ENCODE measurements around the gene GC. TPM values are rescaled to one million over a fixed set of nuclear protein-coding genes. Genes with fewer than 3 reads are reported as not detected.

Gene GC
- total and polyA plus RNA-seq, 9 of the 15 experiments (the other 6 are each of a cell fraction or from before 2014, with no cell fraction given): 0.44 TPM; not detected in 8

GRCh38 chr4:71833232-71833900 lies 49.5 kb upstream of the GC start (continued):
- TF ChIP-seq CHAMP1 (IDR thresholded peaks at IDR 0.05) (0 out of 2 replicates have a peak, but pooled peaks have one; percentile 7), NBN (IDR thresholded peaks at IDR 0.05; ENCODE audit: low read depth) (no peak), POLR3A (IDR thresholded peaks at IDR 0.05; ENCODE audit: borderline replicate concordance, extremely low read depth, insufficient read depth, insufficient read length) (no peak), SRSF9 (IDR thresholded peaks at IDR 0.05; ENCODE audit: borderline replicate concordance, low read depth, low read length) (no peak), NR2C1 (IDR thresholded peaks at IDR 0.05) (no peak), NR2C1 (tag; IDR thresholded peaks at IDR 0.05) (no peak), GTF2E2 (tag; IDR thresholded peaks at IDR 0.05) (no peak), TCF7 (IDR thresholded peaks at IDR 0.05; ENCODE audit: borderline replicate concordance) (no peak), DPF2 (IDR thresholded peaks at IDR 0.05) (0 out of 2 replicates have a peak, but pooled peaks have one; percentile 13), TGIF2 (CRISPR knock-in tag; IDR thresholded peaks at IDR 0.05) (no peak), XRCC3 (IDR thresholded peaks at IDR 0.05) (no peak), EHMT2 (IDR thresholded peaks at IDR 0.05) (peak; percentile 50; the same call in 1 of the 2 replicates), E2F6 (IDR thresholded peaks at IDR 0.05; ENCODE audit: borderline replicate concordance in 1 of 2, extremely low read depth in 1 of 2, insufficient read depth in 1 of 2, insufficient read length in 1 of 2, low read depth in 1 of 2, low read length in 1 of 2, poor library complexity in 1 of 2, severe bottlenecking in 1 of 2) (peak; percentile 51 to 74), NFIC (IDR thresholded peaks at IDR 0.05) (peak; percentile 81), ZNF668 (CRISPR knock-in tag; IDR thresholded peaks at IDR 0.05) (no peak), CREM (IDR thresholded peaks at IDR 0.05; ENCODE audit: low read depth) (0 out of 2 replicates have a peak, but pooled peaks have one; percentile 17), FOXJ2 (tag; IDR thresholded peaks at IDR 0.05) (no peak)
- TF ChIP-seq, protein P1, sequence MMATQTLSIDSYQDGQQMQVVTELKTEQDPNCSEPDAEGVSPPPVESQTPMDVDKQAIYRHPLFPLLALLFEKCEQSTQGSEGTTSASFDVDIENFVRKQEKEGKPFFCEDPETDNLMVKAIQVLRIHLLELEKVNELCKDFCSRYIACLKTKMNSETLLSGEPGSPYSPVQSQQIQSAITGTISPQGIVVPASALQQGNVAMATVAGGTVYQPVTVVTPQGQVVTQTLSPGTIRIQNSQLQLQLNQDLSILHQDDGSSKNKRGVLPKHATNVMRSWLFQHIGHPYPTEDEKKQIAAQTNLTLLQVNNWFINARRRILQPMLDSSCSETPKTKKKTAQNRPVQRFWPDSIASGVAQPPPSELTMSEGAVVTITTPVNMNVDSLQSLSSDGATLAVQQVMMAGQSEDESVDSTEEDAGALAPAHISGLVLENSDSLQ (IDR thresholded peaks at IDR 0.05): 0 out of 2 replicates have a peak, but pooled peaks have one; percentile 30
- TF ChIP-seq, protein P2, sequence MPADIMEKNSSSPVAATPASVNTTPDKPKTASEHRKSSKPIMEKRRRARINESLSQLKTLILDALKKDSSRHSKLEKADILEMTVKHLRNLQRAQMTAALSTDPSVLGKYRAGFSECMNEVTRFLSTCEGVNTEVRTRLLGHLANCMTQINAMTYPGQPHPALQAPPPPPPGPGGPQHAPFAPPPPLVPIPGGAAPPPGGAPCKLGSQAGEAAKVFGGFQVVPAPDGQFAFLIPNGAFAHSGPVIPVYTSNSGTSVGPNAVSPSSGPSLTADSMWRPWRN (IDR thresholded peaks at IDR 0.05; ENCODE audit: low read depth): no peak
- TF ChIP-seq, protein P3, sequence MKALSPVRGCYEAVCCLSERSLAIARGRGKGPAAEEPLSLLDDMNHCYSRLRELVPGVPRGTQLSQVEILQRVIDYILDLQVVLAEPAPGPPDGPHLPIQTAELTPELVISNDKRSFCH (CRISPR knock-in tag; IDR thresholded peaks at IDR 0.05): no peak
- TF ChIP-seq, protein P3 (tag; IDR thresholded peaks at IDR 0.05): no peak
- TF ChIP-seq, protein P4, sequence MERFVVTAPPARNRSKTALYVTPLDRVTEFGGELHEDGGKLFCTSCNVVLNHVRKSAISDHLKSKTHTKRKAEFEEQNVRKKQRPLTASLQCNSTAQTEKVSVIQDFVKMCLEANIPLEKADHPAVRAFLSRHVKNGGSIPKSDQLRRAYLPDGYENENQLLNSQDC (CRISPR knock-in tag; IDR thresholded peaks at IDR 0.05): no peak

Measured in K562 (cell line).